ENCODE results near the gene SVIL. TPM values are rescaled to one million over a fixed set of nuclear protein-coding genes. Genes with fewer than 3 reads are reported as not detected.

Gene SVIL
- total and polyA plus RNA-seq, 2 donors (not counting 1 experiment from before 2014, with no cell fraction given): 0.74 to 0.88 TPM

DNA sequence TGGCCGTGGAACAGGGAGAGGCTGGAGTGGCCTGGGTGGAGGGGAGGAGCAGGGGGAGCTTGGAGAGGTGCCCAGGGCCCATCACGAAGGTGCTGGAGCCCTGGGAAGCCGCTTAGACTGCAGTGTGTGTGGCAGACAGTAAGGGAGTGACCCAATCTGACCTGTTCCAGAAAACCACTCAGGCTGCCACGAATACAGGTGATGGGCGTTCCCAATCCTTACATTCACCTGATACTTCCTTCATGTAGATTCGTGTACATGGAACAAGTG, 161.7 kb downstream of the SVIL start:
- H3K27ac ChIP-seq (ENCODE audit: low read length in 2 of 2): no peak overlapping the region
- no peak overlapping the region for H2AFZ ChIP-seq (ENCODE audit: insufficient read depth, low read depth, low read length, poor library complexity, severe bottlenecking)
- H3K79me2 ChIP-seq (ENCODE audit: control insufficient read depth, insufficient read depth, low read length): no peaks in the 10 kb centered on the region
- intact Hi-C loops (cut with micrococcal nuclease): no loop called here
- H3K4me3 ChIP-seq (ENCODE audit: control extremely low read depth in 1 of 5, extremely low read depth in 1 of 5, insufficient read depth in 1 of 5, low read depth in 2 of 5, low read length in 4 of 5): no peak overlapping the region
- Mint-ChIP-seq H3K4me3 (no peak overlapping the region), H3K27ac (no peak overlapping the region), H3K9me3 (ENCODE audit: insufficient read depth) (no peaks in the 10 kb centered on the region), H3K27me3 (no peaks in the 10 kb centered on the region), H3K4me1 (no peaks in the 10 kb centered on the region)
- H3K4me2 ChIP-seq (replicated peaks; ENCODE audit: low read depth, low read length, poor library complexity, severe bottlenecking): no peak overlapping the region
- peaks cover 0 to 6% (median 0%) of the 10 kb centered on the region in 3 donors for H3K9me3 ChIP-seq (ENCODE audit: control extremely low read depth in 1 of 3, control insufficient read depth in 2 of 3, insufficient read depth in 1 of 3, low read length in 2 of 3)
- H3K27me3 ChIP-seq (replicated peaks in 1 of 4; ENCODE audit: control extremely low read depth in 1 of 4, control insufficient read depth in 3 of 4, insufficient read depth in 4 of 4, low read length in 3 of 4): no peaks in the 10 kb centered on the region
- ChIA-PET CTCF (no interaction called here), POLR2A (no interaction called here)
- no peaks in the 10 kb centered on the region for H3K4me1 ChIP-seq (ENCODE audit: control insufficient read depth in 2 of 2, insufficient read depth in 2 of 2, low read length in 2 of 2)
- WGBS (ENCODE audit: insufficient coverage): 88% methylated on average over 4 of the region's 6 CpGs
- TF ChIP-seq EZH2 (IDR thresholded peaks at IDR 0.05; ENCODE audit: borderline replicate concordance, insufficient read depth, low read depth, low read length, poor library complexity, severe bottlenecking): no peak
- TF ChIP-seq, protein P1, sequence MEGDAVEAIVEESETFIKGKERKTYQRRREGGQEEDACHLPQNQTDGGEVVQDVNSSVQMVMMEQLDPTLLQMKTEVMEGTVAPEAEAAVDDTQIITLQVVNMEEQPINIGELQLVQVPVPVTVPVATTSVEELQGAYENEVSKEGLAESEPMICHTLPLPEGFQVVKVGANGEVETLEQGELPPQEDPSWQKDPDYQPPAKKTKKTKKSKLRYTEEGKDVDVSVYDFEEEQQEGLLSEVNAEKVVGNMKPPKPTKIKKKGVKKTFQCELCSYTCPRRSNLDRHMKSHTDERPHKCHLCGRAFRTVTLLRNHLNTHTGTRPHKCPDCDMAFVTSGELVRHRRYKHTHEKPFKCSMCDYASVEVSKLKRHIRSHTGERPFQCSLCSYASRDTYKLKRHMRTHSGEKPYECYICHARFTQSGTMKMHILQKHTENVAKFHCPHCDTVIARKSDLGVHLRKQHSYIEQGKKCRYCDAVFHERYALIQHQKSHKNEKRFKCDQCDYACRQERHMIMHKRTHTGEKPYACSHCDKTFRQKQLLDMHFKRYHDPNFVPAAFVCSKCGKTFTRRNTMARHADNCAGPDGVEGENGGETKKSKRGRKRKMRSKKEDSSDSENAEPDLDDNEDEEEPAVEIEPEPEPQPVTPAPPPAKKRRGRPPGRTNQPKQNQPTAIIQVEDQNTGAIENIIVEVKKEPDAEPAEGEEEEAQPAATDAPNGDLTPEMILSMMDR (IDR thresholded peaks at IDR 0.05): no peak
- peaks cover 0 to 3% of the 10 kb centered on the region in 2 experiments for H3K36me3 ChIP-seq (replicated peaks in 1 of 2; ENCODE audit: control extremely low read depth in 1 of 2, control insufficient read depth in 1 of 2, extremely low read depth in 1 of 2, insufficient read depth in 2 of 2, low read length in 1 of 2)
- ATAC-seq (ENCODE audit: low read depth): no peak
- no peaks in the 10 kb centered on the region for H4K20me1 ChIP-seq (ENCODE audit: control insufficient read depth, insufficient read depth, low read length, poor library complexity, severe bottlenecking)
- H3K9ac ChIP-seq (ENCODE audit: low read length): no peak overlapping the region
- no peak for DNase-seq

DNA sequence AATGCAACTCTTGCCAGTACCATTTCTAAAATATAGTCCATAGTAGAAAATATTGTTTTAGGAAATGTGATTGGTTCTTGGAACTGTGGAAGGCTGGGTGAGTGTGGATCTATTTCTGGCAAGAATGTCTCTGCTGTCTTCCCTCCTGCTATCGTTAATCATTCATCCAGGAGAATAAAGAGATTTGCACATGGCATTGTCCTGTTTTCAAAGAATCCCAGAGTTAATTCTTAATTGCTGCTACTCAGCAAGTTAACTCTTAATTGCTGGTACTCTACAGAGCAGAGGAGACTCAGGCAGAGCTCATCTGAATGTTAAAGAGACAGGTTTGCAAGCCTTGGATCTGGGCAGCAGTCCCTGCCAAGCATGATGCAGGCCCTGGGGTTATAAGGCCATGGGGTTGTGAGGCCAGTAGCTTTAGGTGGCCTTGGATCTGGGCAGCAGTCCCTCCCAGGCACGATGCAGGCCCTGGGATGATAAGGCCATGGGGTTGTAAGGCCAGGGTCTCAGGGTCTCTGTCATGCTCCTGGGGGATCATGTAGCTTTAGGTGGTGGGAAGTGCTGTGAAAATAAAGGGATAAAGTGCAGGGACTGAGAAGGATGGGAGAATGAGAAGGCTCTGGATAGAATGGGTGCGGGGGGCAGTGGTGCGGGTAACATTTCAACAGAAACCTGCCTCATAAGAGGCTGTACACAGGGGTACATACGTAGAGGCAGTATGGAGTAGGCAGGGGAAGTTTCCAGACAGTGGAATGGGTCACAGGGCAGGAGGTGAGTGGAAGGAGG, 162.3 kb downstream of the SVIL start:
- Mint-ChIP-seq H3K27ac (no peak overlapping the region), H3K4me3 (no peak overlapping the region), H3K4me1 (no peaks in the 10 kb centered on the region), H3K9me3 (ENCODE audit: insufficient read depth) (no peaks in the 10 kb centered on the region), H3K27me3 (no peaks in the 10 kb centered on the region)
- WGBS (ENCODE audit: insufficient coverage): 92% methylated on average over 5 of the region's 5 CpGs
- Histone ChIP-seq H3K27me3 (replicated peaks in 1 of 4; ENCODE audit: control extremely low read depth in 1 of 4, control insufficient read depth in 3 of 4, insufficient read depth in 4 of 4, low read length in 3 of 4) (no peaks in the 10 kb centered on the region), H3K4me1 (ENCODE audit: control insufficient read depth in 2 of 2, insufficient read depth in 2 of 2, low read length in 2 of 2) (no peaks in the 10 kb centered on the region), H3K4me2 (replicated peaks; ENCODE audit: low read depth, low read length, poor library complexity, severe bottlenecking) (no peak overlapping the region), H3K79me2 (ENCODE audit: control insufficient read depth, insufficient read depth, low read length) (no peaks in the 10 kb centered on the region), H3K4me3 (ENCODE audit: control extremely low read depth in 1 of 5, extremely low read depth in 1 of 5, insufficient read depth in 1 of 5, low read depth in 2 of 5, low read length in 4 of 5) (no peak overlapping the region), H2AFZ (ENCODE audit: insufficient read depth, low read depth, low read length, poor library complexity, severe bottlenecking) (no peak overlapping the region), H4K20me1 (ENCODE audit: control insufficient read depth, insufficient read depth, low read length, poor library complexity, severe bottlenecking) (no peaks in the 10 kb centered on the region), H3K9ac (ENCODE audit: low read length) (no peak overlapping the region), H3K27ac (ENCODE audit: low read length in 2 of 2) (no peak overlapping the region), H3K9me3 (ENCODE audit: control extremely low read depth in 1 of 3, control insufficient read depth in 2 of 3, insufficient read depth in 1 of 3, low read length in 2 of 3) (peaks cover 0 to 6% (median 0%) of the 10 kb centered on the region in 3 donors), H3K36me3 (replicated peaks in 1 of 2; ENCODE audit: control extremely low read depth in 1 of 2, control insufficient read depth in 1 of 2, extremely low read depth in 1 of 2, insufficient read depth in 2 of 2, low read length in 1 of 2) (peaks cover 0 to 3% of the 10 kb centered on the region in 2 experiments)
- ATAC-seq (ENCODE audit: low read depth): no peak
- no peak for DNase-seq
- intact Hi-C loops (cut with micrococcal nuclease): no loop called here
- ChIA-PET POLR2A (no interaction called here), CTCF (no interaction called here)
- TF ChIP-seq EZH2 (IDR thresholded peaks at IDR 0.05; ENCODE audit: borderline replicate concordance, insufficient read depth, low read depth, low read length, poor library complexity, severe bottlenecking): no peak
- TF ChIP-seq, protein P1 (IDR thresholded peaks at IDR 0.05): no peak
